ENCODE data around the gene SMYD3.
"Not testable (repeated sequence)": the region's sequence is repeated elsewhere in the genome, so short reads cannot be mapped to it uniquely, and the experiment has no call there.

SMYD3 gene

DNA sequence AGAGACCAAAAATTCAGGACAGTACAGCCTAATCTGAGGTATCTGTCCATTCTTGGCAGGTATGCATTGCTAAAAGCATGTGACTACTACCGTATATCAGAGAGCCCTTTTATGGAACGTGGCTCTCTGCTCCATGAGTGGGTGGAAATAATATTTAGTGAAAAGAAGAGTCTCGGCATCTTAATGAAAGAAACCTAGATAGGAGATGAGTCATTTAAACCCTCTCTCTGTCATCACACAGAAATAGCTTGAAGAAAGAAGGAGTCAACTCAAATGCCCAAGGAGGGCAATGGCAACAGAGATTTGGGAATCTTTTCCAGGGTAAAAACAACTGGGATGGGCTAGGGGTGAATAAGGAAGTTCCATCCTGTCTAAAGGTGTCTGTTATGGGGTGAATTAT, 528.2 kb downstream of the SMYD3 start:
- DNase-seq = no peak
- no peaks in the 10 kb centered on the region for H3K9me3 Mint-ChIP-seq
- H3K27me3 Mint-ChIP-seq (ENCODE audit: low read depth, poor library complexity) = no peaks in the 10 kb centered on the region
- H3K36me3 Mint-ChIP-seq (ENCODE audit: low read depth) = no peaks in the 10 kb centered on the region
- TF ChIP-seq, protein P1, sequence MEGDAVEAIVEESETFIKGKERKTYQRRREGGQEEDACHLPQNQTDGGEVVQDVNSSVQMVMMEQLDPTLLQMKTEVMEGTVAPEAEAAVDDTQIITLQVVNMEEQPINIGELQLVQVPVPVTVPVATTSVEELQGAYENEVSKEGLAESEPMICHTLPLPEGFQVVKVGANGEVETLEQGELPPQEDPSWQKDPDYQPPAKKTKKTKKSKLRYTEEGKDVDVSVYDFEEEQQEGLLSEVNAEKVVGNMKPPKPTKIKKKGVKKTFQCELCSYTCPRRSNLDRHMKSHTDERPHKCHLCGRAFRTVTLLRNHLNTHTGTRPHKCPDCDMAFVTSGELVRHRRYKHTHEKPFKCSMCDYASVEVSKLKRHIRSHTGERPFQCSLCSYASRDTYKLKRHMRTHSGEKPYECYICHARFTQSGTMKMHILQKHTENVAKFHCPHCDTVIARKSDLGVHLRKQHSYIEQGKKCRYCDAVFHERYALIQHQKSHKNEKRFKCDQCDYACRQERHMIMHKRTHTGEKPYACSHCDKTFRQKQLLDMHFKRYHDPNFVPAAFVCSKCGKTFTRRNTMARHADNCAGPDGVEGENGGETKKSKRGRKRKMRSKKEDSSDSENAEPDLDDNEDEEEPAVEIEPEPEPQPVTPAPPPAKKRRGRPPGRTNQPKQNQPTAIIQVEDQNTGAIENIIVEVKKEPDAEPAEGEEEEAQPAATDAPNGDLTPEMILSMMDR (IDR thresholded peaks at IDR 0.05) = no peak
- H3K4me3 Mint-ChIP-seq = no peak overlapping the region
- peaks cover 17% of the 10 kb centered on the region for H3K4me1 Mint-ChIP-seq
- no peak overlapping the region for H3K27ac Mint-ChIP-seq

DNA sequence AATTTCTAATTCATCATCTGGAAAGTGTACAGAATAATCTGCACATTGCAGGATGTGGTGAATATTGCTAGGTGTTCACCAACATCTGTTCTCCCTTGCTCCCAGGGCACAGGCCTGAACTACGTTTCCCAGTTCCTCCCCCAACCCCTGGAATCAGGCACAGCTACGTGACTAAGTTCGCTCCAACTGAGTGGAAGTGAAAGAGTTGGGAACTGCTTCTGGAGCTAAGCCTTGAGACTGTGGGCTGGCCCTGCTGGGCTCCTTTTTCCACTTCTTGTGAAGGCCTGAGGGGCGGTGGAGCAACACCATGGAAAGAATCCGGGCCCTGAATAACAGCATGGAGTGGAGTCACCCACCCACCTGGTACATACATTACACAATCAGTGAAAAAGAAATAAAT, 534.6 kb downstream of the SMYD3 start:
- no peak for DNase-seq
- no peak overlapping the region for H3K27ac Mint-ChIP-seq
- TF ChIP-seq, protein P1 (IDR thresholded peaks at IDR 0.05) = no peak
- peaks cover 10% of the 10 kb centered on the region for H3K9me3 Mint-ChIP-seq
- no peaks in the 10 kb centered on the region for H3K27me3 Mint-ChIP-seq (ENCODE audit: low read depth, poor library complexity)
- peaks cover 43% of the 10 kb centered on the region for H3K4me1 Mint-ChIP-seq
- H3K36me3 Mint-ChIP-seq (ENCODE audit: low read depth) = no peaks in the 10 kb centered on the region
- H3K4me3 Mint-ChIP-seq = no peak overlapping the region

DNA sequence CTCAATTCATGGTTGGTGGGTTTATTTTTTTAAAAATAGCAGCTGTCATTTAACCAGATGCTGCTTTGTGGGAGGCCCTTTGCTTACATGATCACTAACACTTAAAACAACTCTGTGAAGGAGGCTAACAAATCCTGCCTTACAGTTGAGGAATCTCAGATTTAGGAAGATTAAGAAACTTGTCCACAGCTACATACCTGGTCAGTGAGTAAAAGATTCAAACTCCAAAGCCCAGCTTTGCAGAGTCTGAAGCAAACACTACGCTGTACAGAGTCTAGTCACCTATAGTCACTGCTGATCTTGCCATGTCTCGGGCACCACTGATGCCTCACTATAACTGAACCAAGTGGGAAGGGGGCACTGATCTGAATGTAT, 535.4 kb downstream of the SMYD3 start:
- Mint-ChIP-seq H3K27me3 (ENCODE audit: low read depth, poor library complexity) (no peaks in the 10 kb centered on the region), H3K27ac (no peak overlapping the region), H3K4me1 (peaks cover 49% of the 10 kb centered on the region), H3K36me3 (ENCODE audit: low read depth) (no peaks in the 10 kb centered on the region), H3K9me3 (peaks cover 10% of the 10 kb centered on the region), H3K4me3 (no peak overlapping the region)
- TF ChIP-seq, protein P1 (IDR thresholded peaks at IDR 0.05) = no peak
- DNase-seq = no peak

DNA sequence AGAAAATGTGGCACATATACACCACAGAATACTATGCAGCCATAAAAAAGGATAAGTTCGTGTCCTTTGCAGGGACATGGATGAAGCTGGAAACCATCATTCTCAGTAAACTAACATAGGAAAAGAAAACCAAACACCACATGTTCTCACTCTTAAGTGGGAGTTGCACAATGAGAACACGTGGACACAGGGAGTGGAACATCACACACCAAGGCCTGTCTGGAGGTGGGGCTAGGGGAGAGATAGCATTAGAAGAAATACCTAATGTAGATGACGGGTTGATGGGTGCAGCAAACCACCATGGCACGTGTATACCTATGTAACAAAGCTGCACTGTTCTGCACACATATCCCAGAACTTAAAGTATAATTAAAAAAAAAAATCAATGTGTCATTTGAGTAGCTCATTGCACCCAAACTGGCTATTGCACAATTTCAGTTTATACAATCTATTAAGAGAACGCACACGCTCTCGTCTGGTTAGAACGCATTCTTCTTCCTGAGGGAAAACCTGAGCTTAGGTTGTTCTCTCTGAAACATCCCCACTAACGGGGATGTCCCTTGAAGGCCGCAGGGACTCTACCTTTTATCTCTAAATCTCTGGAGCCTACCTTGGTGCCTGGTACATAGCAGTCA, 535.9 kb downstream of the SMYD3 start:
- peaks cover 54% of the 10 kb centered on the region for H3K4me1 Mint-ChIP-seq
- not testable (repeated sequence) for H3K27me3 Mint-ChIP-seq (ENCODE audit: low read depth, poor library complexity); H3K27ac Mint-ChIP-seq; H3K4me3 Mint-ChIP-seq; DNase-seq; H3K36me3 Mint-ChIP-seq (ENCODE audit: low read depth)
- H3K9me3 Mint-ChIP-seq = peaks cover 10% of the 10 kb centered on the region

DNA sequence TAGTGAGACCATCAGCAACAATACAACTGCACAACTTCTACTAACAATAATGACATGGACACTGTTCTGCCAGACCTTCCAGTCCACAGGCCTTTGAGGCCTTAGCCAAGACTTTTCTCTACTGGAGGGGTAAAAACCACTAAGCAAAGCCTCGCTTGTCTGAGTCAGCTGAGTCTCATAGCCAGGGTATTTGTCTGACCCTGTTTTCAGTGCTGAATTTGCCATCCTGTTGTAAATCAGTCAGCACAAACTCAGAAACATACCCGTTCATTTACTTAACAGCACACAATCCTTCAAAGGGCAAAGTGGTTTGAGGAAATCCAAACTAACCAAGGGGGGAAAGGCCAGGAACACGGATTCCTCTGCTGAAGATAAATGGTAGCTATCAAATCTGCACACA, 537.8 kb downstream of the SMYD3 start:
- Mint-ChIP-seq H3K4me3 (no peak overlapping the region), H3K36me3 (ENCODE audit: low read depth) (peaks cover 3% of the 10 kb centered on the region), H3K27me3 (ENCODE audit: low read depth, poor library complexity) (no peaks in the 10 kb centered on the region), H3K27ac (peak overlapping the region; percentile 98), H3K4me1 (peaks cover 56% of the 10 kb centered on the region), H3K9me3 (peaks cover 15% of the 10 kb centered on the region)
- no peak for DNase-seq
- TF ChIP-seq, protein P1 (IDR thresholded peaks at IDR 0.05) = no peak

DNA sequence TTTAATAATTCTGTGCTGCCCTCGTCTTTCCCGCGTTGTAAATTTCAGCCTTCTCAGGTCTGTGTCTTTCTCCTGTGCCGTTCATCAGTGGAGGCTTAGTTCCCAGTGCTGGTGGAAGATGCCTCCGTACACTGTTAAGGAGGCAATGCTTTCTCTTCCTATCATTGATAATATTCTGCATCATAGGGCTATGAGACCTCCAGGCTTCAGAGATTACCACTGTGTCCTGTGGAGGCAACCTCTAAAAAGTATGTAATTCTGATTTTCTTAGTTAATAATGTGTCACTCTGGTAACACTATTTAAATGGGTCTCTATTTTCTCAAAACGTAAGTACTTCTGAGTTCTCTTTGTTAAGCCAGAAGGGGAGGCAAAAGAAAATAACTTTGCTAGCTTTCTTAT, 538.3 kb downstream of the SMYD3 start:
- Mint-ChIP-seq H3K36me3 (ENCODE audit: low read depth) (peaks cover 8% of the 10 kb centered on the region), H3K9me3 (peaks cover 20% of the 10 kb centered on the region), H3K4me3 (no peak overlapping the region), H3K27ac (peak overlapping the region; percentile 98), H3K4me1 (peaks cover 56% of the 10 kb centered on the region), H3K27me3 (ENCODE audit: low read depth, poor library complexity) (no peaks in the 10 kb centered on the region)
- TF ChIP-seq, protein P1 (IDR thresholded peaks at IDR 0.05) = no peak
- no peak for DNase-seq

Data from nephron progenitor cell (in vitro differentiated cells).